ELF-1 (cell line): ENCODE data around the gene KCNJ15.

Source experiments
- DNase-seq: peaks from one replicate; pipeline ENCODE4 v3.0.0-alpha.2; 2016; ENCODE audit warnings: low read depth, low spot score

Gene KCNJ15

DNA sequence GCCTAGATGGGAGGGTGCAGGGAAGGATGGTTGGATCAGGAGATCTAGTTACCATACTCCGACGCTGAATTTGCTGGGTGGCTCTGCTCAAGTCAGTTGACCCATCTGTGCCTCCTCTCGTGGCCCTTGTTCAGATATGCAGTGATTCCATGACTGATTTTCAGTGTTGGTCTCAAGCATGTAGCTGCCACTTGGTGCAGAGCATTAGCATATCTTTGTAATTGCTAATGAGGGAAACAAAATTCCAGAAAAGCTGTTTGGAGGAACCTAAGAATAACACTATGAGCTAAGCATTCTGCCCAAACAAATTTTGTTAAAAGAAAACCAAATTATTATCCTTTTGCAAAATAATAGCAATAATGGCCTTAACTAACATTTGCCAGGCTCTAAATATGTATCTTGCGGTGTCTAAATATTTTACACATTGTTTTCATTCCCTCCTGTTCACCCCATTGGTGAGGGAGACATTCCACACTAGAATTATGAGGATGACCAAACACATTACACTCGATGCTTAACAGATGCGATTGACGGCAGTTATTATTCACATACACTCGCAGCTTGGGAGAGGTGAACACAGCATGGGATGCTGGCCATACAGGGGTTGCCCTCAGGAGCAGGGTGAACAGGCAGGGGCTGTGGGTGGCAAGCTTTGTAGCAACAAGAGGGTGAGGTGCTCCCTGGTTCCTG, 69.1 kb downstream of the KCNJ15 start:
- no peak for DNase-seq

DNA sequence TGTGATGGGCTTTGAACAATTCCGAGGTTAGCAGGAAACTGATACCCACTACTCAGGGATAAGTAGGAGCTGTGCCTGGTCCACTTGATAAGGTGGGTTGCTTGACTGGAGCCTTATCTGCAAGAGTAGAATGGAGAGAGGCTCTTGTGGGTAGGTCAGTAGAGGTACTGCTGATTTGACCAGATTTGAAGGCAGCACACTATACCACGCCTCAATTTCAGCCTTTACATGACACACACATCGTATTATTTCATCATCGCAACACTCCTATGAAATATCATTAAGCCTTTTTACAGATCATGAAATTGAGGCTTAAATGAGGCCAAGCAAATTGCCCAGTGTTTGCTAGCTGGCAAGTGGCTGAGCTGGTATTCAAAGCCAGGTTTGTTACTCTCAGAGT, 69.6 kb downstream of the KCNJ15 start:
- no peak for DNase-seq

GRCh38 chr21:38326899-38327298, 70.1 kb downstream of the KCNJ15 start:
- no peak for DNase-seq

- DNase-seq, result no peak
Measured at GRCh38 chr21:38327984-38328383, 71.2 kb downstream of the KCNJ15 start.

DNA sequence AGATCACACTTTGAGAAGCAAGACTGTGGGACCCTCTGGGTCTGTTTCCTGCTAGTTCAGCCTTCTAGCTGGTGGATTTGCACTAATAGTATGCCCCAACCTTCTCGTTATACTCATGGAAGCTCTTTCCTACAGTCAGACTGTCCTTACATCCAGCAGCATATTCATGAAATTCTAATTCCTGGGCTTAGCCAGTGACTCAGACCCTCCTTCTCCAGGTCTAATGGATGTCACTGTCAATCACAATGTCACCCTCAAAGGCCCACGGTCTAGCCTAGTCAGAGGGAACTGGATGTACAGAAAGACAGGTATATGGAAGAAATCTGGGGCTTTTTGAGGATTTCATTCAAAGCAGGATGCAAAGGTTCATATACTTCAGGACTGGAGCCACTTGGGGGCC, 72.4 kb downstream of the KCNJ15 start:
- DNase-seq, result no peak

DNA sequence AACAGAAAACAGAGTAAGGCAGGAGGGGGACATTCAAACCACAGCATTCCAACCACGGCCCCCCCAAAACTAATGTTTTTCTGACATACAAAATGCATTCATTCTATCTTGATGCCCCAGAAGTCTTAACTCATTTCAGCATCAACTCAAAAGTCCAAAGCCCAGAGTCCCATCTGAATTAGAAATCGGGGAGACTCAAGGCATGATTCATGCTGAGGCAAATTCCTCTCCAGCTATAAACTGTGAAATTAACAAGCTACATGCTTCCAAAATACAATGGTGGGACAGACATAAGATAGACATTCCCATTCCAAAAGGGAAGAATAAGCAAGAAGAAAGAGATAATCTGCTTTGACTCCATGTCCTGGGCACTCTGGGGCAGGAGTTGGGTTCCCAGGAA, 73.9 kb downstream of the KCNJ15 start:
- no peak for DNase-seq

GRCh38 chr21:38333301-38334272, 76.8 kb downstream of the KCNJ15 start:
- no peak for DNase-seq

DNA sequence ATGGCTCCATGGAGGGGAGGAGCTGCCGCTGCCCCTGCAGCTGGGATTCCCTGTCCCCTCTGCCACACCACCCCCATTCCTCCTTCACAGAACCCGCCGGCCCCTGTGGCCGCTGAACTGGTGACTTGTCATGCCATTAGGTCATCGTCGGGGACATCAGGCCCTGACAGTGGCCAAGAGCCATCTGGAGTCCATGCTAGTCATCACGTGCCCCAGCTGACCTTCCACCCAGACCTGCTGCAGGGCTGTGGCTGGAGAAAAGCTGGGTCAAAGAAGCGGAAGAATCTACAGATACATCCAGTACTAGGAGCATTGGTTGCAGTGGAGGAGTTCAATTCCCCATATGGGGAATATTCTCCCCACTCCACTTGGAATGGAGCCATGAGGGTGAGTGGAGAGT, 78.1 kb downstream of the KCNJ15 start:
- DNase-seq, result no peak

- DNase-seq, result no peak
Measured at GRCh38 chr21:38337793-38338192, 81.0 kb downstream of the KCNJ15 start.

GRCh38 chr21:38340131-38340530, 83.3 kb downstream of the KCNJ15 start:
- no peak for DNase-seq

DNA sequence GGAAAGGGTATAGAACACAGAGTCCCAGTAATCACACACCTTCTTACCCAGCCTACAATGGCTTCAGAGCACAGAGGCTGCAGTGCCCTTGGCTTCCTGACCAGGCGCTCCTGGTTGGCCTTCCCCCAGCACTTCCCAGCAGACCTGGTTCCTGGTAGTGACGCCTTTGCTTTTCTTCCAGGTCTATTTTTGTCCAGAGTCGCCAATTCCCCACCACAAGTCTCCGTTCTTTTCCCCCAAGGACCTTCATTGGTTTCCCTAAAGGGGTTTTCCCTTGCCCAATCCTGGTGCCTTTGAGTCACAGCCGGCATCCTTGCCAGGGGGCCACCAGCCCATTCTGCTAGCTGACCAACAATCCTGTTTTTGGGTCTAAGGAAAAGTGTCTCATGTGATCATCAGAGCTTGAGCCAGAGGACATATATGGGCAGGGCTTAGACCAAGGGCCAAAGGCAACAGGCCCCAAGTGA, 84.8 kb downstream of the KCNJ15 start:
- DNase-seq, result no peak

GRCh38 chr21:38342739-38343138, 85.9 kb downstream of the KCNJ15 start:
- DNase-seq, result no peak

GRCh38 chr21:38343691-38344090, 86.9 kb downstream of the KCNJ15 start:
- DNase-seq, result no peak

DNA sequence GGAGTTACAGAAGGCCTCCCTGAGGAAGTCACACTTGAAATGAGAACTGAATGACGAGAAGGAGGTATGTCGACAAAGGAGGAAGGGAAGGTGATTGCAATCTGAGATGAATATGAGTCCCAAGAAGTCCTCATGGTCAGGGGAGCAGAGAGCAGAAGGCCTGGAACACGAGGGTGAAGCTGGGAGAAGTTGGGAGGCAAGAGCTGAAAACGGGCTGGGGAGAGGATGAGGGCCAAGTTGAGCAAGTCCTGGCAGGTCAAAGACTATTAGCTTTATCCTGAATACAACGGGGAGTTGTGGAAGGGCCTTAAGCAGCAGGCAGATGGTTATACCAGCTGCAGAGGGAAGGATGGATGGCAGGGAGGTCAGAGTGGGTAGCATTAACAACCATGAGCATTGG, 89.5 kb downstream of the KCNJ15 start:
- no peak for DNase-seq

- DNase-seq, result no peak
Measured at GRCh38 chr21:38349111-38349746, 92.4 kb downstream of the KCNJ15 start.

DNA sequence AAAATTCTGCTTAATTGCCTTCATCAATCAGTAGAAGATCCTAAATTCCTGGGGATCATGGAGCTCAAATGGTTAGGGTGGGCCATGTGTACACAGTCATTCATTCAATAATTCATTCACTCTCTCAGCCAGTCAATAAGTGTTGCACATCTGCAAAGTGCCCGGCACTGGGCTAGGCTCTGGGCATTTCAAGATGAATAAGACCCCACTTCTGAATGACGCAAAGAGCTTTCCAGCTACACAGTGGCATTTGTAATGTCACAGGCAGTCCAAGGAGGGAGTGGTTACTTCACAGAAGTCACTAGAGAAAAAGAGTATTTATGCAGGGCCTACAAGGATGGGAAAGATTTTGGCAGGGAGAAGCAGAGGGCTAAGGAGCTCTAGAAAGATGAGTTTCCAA, 93.2 kb downstream of the KCNJ15 start:
- no peak for DNase-seq

GRCh38 chr21:38350684-38351083, 93.9 kb downstream of the KCNJ15 start:
- no peak for DNase-seq

DNA sequence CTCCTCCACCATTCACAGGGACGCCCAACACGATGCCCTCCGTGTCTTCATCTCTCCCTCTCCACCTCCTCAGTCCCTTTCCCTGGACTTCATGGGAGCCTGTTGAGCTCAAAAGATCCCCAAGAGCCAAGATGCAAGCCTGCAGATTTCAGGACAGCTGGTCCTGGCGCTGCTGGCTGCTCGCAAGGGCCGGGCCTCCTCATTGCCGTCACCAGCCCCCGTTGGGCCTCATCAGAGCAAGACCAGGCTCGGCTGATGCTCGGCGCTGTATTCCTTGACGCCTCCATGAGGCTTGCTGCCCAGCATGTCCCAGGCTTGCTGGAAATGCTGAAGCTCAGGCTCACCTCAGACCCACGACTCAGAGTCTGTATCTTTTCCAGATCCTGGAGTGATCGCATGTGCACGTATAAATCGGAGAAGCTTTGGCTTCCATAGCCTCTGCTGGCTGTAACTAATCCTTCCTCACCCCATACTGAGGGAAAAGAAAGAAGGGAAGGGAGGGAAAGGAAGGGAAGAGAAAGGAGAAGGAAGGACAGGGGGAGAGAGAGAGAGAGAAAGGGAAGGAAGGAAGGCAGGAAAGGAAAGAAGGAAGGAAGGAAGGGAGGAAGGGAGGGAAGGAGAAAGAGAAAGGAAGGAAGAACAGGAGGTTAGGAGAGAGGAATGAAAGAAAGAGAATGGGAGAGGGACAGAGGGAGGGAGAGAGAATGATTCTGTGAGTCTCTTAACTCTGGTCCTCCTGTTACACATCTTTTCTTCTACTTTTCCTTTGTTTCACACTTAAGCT, 94.6 kb downstream of the KCNJ15 start:
- no peak for DNase-seq

GRCh38 chr21:38351961-38352521, 95.2 kb downstream of the KCNJ15 start:
- peak; percentile 37 for DNase-seq

GRCh38 chr21:38352536-38353219, 95.9 kb downstream of the KCNJ15 start:
- peak; percentile 79 for DNase-seq

DNA sequence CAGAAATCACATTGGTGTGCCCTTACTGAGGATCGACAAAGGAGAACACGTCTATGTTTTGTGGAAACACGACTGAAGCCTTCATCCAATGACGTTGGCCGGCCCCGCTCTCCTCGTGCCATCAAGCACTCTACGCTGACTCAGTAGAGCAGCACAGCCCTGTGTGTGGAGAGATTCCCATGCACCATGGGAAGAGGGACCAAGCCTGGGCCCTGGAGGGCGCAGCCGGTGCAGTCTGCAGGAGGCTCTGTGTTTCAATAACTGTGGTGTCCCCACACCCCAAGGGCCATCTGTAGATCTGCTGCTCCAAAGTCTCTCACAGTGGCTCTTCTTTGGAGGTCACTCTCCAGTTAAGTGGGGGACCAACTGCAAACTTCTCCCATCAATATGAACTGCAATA, 97.4 kb downstream of the KCNJ15 start:
- no peak for DNase-seq
